ENCODE measurements around the gene GALNT8.

GRCh38 chr12:4745249-4745648 is 25.0 kb downstream of the GALNT8 start:
- TF ChIP-seq MYC (IDR thresholded peaks at IDR 0.05; ENCODE audit: low read depth, low read length) (no peak), MYC (CRISPR knock-in tag; IDR thresholded peaks at IDR 0.05; ENCODE audit: borderline replicate concordance, low read depth) (no peak), CTCF (IDR thresholded peaks at IDR 0.05 in 2 of 3, conservative IDR thresholded peaks at IDR 0.05 in 1 of 3; ENCODE audit: insufficient read depth in 2 of 3, low read depth in 1 of 3, low read length in 3 of 3) (no peak), TCF15 (CRISPR knock-in tag; IDR thresholded peaks at IDR 0.05) (no peak), SREBF2 (CRISPR knock-in tag; IDR thresholded peaks at IDR 0.05) (no peak), ZNF174 (CRISPR knock-in tag; IDR thresholded peaks at IDR 0.05) (no peak), EP300 (IDR thresholded peaks at IDR 0.05; ENCODE audit: low read length) (no peak), CHD1 (IDR thresholded peaks at IDR 0.05; ENCODE audit: low read length) (no peak), MXI1 (IDR thresholded peaks at IDR 0.05; ENCODE audit: low read depth, low read length) (no peak)

All from K562 (cell line).